GM19023 (cell line): ENCODE results near the gene KATNA1.

Experiments used
- ATAC-seq: cut with Tn5 transposase; IDR thresholded peaks from one replicate; pipeline ENCODE4 v1.9.1; 2021; ENCODE audit warnings: mild to moderate bottlenecking, moderate library complexity; ENCODE audit not compliant: unreplicated experiment

KATNA1 gene

DNA sequence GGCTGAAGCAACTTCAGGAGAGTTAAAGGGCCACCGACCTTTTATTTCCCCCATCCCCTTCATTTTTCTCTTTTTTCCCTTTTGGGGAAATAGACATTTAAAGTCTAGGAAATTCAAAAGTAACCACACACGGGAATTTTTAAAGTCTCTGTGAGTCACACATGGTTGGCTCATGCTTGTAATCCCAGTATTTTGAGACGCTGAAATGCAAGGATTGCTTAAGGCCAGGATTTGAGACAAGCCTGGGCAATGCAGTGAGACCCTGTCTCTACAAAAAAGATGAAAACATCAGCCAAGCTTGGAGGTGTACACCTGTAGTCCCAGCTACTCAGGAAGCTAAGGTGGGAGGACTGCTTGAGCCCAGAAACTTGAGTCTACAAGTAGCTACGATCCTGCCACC, 34.2 kb downstream of the KATNA1 start:
- no peak for ATAC-seq

DNA sequence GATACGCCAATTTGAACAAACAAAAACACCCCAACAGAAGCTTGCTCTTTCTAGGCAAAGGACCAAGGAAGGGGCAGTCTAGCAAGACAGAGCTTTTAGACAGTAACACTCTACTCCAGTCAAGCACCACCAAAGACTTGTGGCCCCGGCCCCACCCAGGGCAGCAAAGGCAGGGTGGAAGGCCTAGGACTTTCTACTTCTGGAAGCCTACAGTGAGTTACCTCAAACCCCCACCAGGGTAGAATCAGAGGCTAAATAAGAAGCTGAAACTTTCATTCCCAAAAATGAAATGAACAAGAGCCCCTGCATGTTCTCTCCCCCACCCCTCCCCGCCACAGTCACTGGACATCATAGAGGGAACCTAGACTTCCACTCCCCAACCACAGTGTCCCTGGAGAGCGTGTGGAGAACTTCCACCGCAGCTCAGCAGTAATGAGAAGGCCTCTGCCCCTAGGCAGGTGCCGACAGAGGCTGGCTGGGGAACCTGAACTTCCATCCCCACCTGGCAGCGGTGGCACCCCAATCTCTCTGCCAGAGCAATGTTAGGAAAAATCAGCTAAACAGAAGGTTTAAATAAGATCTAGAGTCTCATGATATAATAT, 40.0 kb downstream of the KATNA1 start:
- no peak for ATAC-seq

GRCh38 chr6:149600508-149600907, 48.0 kb downstream of the KATNA1 start:
- no peak for ATAC-seq

- ATAC-seq: no peak
These were observed 55.1 kb downstream of the KATNA1 start for GRCh38 chr6:149593408-149593807.

GRCh38 chr6:149592983-149593382, 55.5 kb downstream of the KATNA1 start:
- ATAC-seq: no peak

- no peak for ATAC-seq
These were observed 62.4 kb downstream of the KATNA1 start for GRCh38 chr6:149586149-149586548.

DNA sequence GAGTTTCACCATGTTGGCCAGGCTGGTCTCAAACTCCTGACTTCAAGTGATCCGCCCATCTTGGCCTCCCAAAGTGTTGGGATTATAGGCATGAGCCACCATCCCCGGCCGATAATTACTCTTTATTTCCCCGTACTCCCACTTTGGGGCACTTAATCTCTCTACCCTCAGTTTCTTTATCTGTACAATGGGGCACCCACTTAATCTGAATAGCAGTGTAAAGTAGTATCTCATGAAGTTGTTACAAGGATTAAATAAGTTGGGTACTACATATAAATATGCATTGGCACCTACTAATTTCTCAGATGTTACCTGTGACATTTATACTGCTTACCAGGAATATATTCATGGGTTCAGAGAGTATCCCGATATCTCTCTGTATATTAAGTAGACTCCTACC, 67.2 kb downstream of the KATNA1 start:
- no peak for ATAC-seq

DNA sequence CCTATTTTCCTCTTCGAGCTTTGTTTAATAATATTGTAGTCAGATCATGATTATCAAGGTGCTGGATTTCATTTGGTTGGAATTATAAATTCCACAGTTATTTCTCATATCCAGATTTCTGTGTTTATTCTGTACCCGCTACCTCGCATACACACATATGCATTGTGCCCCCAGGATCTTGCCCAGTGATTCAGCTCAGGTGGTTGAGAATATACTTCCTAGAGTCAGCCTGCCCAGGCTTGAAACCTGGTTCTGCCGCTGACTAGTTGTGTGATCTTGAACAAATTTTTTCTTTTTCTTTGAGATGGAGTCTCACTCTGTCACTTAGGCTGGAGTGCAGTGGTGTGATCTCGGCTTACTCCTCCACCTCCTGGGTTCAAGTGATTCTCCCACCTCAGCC, 67.6 kb downstream of the KATNA1 start:
- no peak for ATAC-seq

- ATAC-seq: no peak
These were observed 80.4 kb downstream of the KATNA1 start for GRCh38 chr6:149567945-149568585.

DNA sequence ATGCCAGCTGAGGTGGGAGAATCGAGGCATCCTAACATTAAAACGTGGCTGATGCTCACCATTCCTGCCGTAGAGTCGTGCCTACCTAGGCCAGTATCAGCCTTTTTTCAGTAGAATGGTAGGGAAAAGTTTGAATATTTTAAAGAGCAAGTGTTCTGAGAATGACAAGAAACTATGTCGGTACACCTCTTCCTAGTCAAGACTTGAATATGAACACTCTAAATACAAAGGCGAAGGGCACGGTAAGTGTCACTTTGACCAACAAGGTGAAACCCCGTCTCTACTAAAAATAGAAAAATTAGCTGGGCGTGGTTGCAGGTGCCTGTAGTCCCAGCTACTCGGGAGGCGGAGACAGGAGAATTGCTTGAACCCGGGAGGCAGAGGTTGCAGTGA, 81.3 kb downstream of the KATNA1 start:
- ATAC-seq: no peak

GRCh38 chr6:149566410-149567193, 81.9 kb downstream of the KATNA1 start:
- ATAC-seq: peak; percentile 20

- ATAC-seq: peak; percentile 82
These were observed 82.7 kb downstream of the KATNA1 start, which contains the start of gene GINM1 for GRCh38 chr6:149565527-149566409. GINM1 (plus strand) TSS chr6:149566375; CDS start chr6:149566415, 40 bp downstream.

- no peak for ATAC-seq
These were observed 84.6 kb downstream of the KATNA1 start for GRCh38 chr6:149563928-149564325.

DNA sequence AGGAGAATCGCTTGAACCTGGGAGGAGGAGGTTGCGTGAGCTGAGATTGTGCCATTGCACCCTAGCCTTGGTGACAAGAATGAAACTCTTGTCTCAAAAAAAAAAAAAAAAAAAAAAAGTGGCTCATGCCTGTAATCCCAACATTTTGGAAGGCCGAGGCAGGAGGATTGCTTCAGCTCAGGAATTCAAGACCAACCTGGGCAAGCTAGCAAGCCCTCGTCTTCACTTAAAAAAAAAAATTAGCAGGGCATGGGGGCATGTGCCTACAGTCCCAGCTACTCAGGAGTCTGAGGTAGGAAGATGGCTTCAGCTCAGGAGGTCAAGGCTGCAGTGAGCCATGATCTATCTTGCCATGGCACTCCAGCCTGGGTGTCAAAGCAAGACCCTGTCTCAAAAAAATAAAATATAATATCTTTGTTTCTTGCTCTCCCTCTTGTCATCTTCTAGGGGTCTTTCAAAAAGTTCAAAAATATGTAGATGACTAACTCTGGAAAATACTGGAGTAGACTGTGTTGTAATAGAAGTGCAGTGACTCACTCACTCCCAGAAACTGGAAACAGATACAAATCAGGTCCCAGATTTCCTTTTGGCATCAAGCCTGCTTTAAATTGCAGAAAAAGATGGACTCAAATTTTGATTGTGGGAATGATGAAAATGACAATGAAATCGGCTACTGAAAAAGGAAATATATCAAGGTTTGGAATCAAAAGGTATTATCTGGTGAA, 85.1 kb downstream of the KATNA1 start:
- ATAC-seq: no peak

DNA sequence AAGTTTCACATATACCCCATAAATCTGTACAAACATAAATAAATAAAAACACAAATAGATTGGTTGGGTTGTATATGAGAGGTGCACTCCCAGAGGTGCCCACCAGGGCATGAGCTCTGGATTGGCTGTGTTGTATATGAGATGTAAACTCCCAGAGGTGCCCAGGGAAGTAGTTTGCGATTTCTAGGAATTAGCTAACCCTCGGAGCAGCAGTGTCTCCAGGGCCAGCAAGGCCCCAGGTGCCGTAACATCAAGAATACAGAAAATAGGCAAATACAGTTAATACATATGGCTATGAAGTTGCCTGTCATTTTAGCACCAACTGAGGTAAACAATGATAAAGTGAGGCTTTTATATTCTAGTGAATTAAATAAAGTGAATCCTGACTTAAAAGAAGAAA, 87.8 kb downstream of the KATNA1 start:
- no peak for ATAC-seq

DNA sequence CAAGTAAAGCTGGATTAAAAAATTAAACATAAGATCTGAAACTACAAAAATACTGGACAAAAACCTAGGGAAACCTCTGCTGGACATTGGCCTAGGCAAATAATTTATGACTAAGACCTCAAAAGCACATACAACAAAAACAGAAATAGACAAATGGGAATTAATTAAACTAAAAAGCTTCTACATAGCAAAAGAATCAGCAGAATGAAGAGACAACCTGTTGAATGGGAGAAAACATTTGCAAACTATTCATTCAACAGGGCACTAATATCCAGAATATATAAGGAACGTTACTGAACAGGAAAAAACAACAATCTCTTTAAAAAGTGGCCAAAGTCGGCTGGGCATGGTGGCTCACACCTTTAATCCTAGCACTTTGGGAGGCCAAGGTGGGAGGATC, 89.1 kb downstream of the KATNA1 start:
- ATAC-seq: no peak

- no peak for ATAC-seq
These were observed 90.5 kb downstream of the KATNA1 start for GRCh38 chr6:149558029-149558428.

DNA sequence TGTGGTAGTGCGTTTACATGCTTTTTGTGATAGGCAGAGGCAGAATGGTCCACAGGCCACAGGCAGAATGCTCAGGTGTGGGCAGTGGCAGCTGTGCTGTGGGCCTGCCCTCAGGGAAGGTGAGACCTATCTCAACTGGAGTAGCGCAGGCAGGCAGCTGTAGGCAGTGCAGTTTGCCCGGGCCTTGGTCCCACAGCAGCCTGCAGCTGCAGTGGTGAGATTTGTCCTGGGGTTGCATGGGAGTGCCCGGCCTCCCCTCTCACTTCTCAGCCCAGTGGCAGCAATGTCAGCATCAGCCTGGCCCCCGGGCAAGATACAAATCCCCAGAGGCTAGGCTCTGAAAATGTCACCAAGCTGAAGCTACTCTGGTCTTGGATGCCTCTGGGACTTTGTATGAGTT, 96.6 kb downstream of the KATNA1 start:
- ATAC-seq: no peak

- peak; percentile 93 for ATAC-seq
These were observed 102.6 kb downstream of the KATNA1 start, which contains the start of gene PPIL4 for GRCh38 chr6:149545754-149546471. PPIL4 (minus strand) TSS chr6:149546043; CDS start chr6:149546005, 38 bp downstream.
